Right atrium auricular region (tissue), 2 donors: ENCODE measurements around the gene FERMT3. TPM values are rescaled to one million over a fixed set of nuclear protein-coding genes. Genes with fewer than 3 reads are reported as not detected.

Source experiments
- DNase-seq: peaks from one replicate; pipeline ENCODE4 v3.0.0-alpha.2; 2019; ENCODE audit warnings: low spot score
- H3K27ac ChIP-seq, 2 donors: fragments of 200-600 bp; sonication (generic); 1 replicate in 1 of 2; 2 replicates in 1 of 2; pipeline ENCODE4 v1.5.1; 2016 to 2019
- H3K27me3 ChIP-seq, 2 donors: fragments of 200-600 bp; sonication (generic); one replicate each; pipeline versions ENCODE4 v1.5.1 to v1.6.0; 2017 to 2019
- H3K36me3 ChIP-seq: fragments of 200-600 bp; sonication (generic); one replicate; pipeline ENCODE4 v1.5.1; 2016
- H3K4me1 ChIP-seq, 2 donors: fragments of 200-600 bp; sonication (generic); one replicate each; pipeline versions ENCODE4 v1.5.1 to v1.6.0; 2017 to 2019
- H3K4me3 ChIP-seq, 2 donors: fragments of 200-600 bp; sonication (generic); 1 replicate in 1 of 2; 2 replicates in 1 of 2; pipeline ENCODE4 v1.5.1; 2017 to 2019; ENCODE audit warnings: mild to moderate bottlenecking in 1 of 2, moderate library complexity in 1 of 2
- H3K9me3 ChIP-seq, 2 donors: fragments of 200-600 bp; sonication (generic); one replicate each; pipeline ENCODE4 v1.5.1; 2019
- CTCF ChIP-seq, 2 donors: fragments of 200-600 bp; sonication (generic); IDR thresholded peaks; one replicate each; pipeline ENCODE4 v1.5.1; 2019; ENCODE audit warnings: antibody characterized with exemption in 2 of 2
- total RNA-seq, 2 donors: library from RNA; depleted of rRNA; stranded (reverse); fragments of >200 nt; gene quantifications; one replicate each; pipeline ENCODE4 v1.1.0, GENCODE V29; 2016

The FERMT3 gene
- total RNA-seq, 2 donors from 2014 or later: 6.3 to 19.4 TPM

DNA sequence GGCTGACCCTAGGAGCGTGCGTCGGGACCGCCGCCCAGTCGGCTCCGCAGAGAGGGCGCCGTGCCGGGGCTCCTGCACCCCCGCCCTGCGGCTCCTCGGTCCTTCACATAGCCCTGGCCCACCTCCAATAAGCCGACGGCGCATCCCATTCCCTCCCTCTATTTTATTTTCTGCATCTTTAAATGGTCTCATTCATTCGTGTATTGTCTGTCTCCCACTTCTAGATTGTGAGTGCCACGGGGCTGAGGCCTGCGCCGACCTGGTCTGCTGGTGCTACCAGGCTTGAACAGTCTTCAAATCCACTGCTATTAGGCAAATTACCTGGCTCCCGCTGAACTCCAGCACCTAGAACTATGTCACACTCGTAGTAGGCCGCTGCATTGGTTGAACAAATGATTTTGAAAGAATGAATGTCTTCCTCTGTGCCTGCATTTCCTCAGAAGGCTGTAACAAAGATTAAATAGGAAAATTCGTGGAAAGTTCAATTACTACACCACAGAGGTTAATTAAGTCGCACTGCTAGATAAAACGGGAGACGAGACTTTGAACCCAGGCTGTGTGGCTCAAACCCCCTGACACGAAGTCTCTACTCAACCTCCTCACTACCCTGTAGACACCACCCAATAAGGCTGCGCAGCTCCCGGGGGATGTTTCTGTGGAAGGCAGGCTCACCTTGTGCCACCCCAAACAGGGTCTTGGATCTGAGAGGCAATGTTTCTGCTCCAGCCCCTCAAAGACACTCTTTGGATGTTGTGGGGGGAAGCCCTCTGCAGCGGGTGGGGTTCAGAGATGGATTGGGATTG lies 41.4 kb downstream of the FERMT3 start:
- Histone ChIP-seq H3K4me1 (peaks cover 0 to 54% of the 10 kb centered on the region in 2 donors), H3K9me3 (no peaks in the 10 kb centered on the region), H3K4me3 (peak overlapping the region; percentile 56 to 74), H3K27me3 (no peaks in the 10 kb centered on the region), H3K36me3 (peaks cover 10% of the 10 kb centered on the region), H3K27ac (peak overlapping the region; percentile 87 to 95)
- no peak for TF ChIP-seq CTCF (IDR thresholded peaks at IDR 0.05)
- no peak for DNase-seq

- no peaks in the 10 kb centered on the region for H3K27me3 ChIP-seq
- no peaks in the 10 kb centered on the region for H3K9me3 ChIP-seq
- DNase-seq: no peak
- H3K36me3 ChIP-seq: peaks cover 9% of the 10 kb centered on the region
- no peak overlapping the region for H3K4me3 ChIP-seq
- peaks cover 0 to 57% of the 10 kb centered on the region in 2 donors for H3K4me1 ChIP-seq
- H3K27ac ChIP-seq: no peak overlapping the region
- no peak for TF ChIP-seq CTCF (IDR thresholded peaks at IDR 0.05)
These were observed 42.1 kb downstream of the FERMT3 start for GRCh38 chr11:64248578-64248977.

GRCh38 chr11:64249038-64249437 lies 42.5 kb downstream of the FERMT3 start:
- Histone ChIP-seq H3K27ac (no peak overlapping the region), H3K27me3 (no peaks in the 10 kb centered on the region), H3K4me1 (peaks cover 0 to 60% of the 10 kb centered on the region in 2 donors), H3K36me3 (peaks cover 5% of the 10 kb centered on the region), H3K9me3 (no peaks in the 10 kb centered on the region), H3K4me3 (no peak overlapping the region)
- DNase-seq: no peak
- TF ChIP-seq CTCF (IDR thresholded peaks at IDR 0.05): no peak

DNA sequence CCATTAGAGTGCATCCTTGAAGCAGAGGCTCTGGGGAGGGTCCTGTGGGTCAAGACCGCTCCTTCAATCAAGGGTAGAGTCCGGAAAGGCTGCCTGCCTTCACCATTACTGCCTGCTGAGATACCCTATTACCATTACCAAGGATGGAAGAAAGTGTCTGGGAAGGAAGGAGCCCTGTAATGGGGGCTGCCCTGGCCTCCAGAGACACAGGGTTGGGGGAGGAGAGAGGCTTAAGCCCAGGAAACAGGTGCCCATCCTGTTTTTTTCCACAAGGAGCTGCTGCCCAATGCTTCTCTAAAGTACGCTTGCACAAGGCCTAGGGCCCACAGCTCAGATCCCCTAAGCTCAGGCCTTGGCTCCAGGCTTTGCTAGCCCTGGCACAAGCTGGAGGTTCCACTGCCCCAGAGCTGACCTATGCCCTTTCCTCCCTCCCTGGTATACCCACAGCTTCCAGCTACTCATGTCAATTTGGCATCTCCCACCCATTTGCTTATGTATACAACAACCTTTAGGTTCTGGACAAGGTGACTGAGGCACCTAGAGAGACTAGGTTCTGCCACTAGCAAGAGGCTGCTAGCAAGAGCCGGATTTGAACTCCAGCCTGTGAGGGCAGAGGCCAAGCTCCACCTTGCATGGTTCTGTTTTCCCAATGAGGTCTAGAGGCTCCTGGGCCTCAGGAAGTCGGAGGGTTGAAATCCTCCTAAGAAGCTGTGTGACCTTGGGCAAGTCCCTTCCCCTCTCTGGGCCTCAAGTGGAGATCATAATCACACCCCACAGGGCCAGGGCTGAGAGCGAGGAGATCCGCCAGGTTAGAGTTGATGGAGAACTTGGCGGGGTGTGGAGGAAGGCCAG lies 43.3 kb downstream of the FERMT3 start:
- no peak overlapping the region for H3K4me3 ChIP-seq
- H3K4me1 ChIP-seq: peaks cover 0 to 59% of the 10 kb centered on the region in 2 donors

More for the DNA sequence above, 43.3 kb downstream of the FERMT3 start:
- Histone ChIP-seq H3K9me3 (no peaks in the 10 kb centered on the region), H3K27me3 (no peaks in the 10 kb centered on the region), H3K27ac (no peak overlapping the region), H3K36me3 (peaks cover 5% of the 10 kb centered on the region)
- no peak for TF ChIP-seq CTCF (IDR thresholded peaks at IDR 0.05)
- DNase-seq: no peak
